SK-N-SH (cell line): ENCODE data around the gene HIGD1C. TPM values are rescaled to one million over a fixed set of nuclear protein-coding genes. Genes with fewer than 3 reads are reported as not detected.

Source experiments
- CTCF ChIA-PET: fragments of 300-600, 350-600 bp; formaldehyde crosslinking; extraction: SDS; loops from one replicate; lab custom pipeline; 2021; lab: Yijun Ruan, JAX
- POLR2A ChIA-PET: fragments of 350-600 bp; sonication (Branson Sonifier 250); formaldehyde crosslinking; extraction: SDS; loops from one replicate; lab custom pipeline; 2020; ENCODE audit warnings: antibody characterized with exemption, inconsistent platforms; lab: Yijun Ruan, JAX
- DNase-seq: peaks from one replicate; pipeline ENCODE4 v3.0.0; 2012
- H2AFZ ChIP-seq: fragments of 200-600 bp; sonication (generic); 2 replicates; pipeline ENCODE4 v1.8.1; 2016; ENCODE audit warnings: antibody characterized with exemption, mild to moderate bottlenecking, low read depth
- H3F3A ChIP-seq: fragments of 200-600 bp; sonication (generic); replicated peaks from 2 replicates; pipeline ENCODE3; 2016; ENCODE audit warnings: antibody characterized with exemption, mild to moderate bottlenecking; ENCODE audit not compliant: insufficient read depth
- H3K27ac ChIP-seq, 2 experiments: fragments of 200-500 bp in 1 of 2; fragments of 200-600 bp in 1 of 2; sonication (Bioruptor generic) in 1 of 2; sonication (generic), shearing (Covaris generic) in 1 of 2; 2 replicates each; pipeline versions ENCODE4 v1.5.1 to v1.6.1; 2014 to 2016; ENCODE audit warnings: low read depth in 2 of 2, inconsistent platforms in 1 of 2, low read length in 1 of 2, mild to moderate bottlenecking in 1 of 2, mixed read lengths in 1 of 2
- H3K27me3 ChIP-seq: fragments of 200-600 bp; sonication (generic), shearing (Covaris generic); 2 replicates; pipeline ENCODE4 v1.6.1; 2016; ENCODE audit warnings: mixed run types; ENCODE audit not compliant: insufficient read depth
- H3K36me3 ChIP-seq, 2 experiments: fragments of 200-500 bp in 1 of 2; fragments of 200-600 bp in 1 of 2; sonication (Bioruptor generic) in 1 of 2; sonication (generic) in 1 of 2; replicated peaks in 1 of 2; 2 replicates each; pipeline versions ENCODE3 to v1.5.1; 2014 to 2016; ENCODE audit warnings: low read length in 1 of 2, mild to moderate bottlenecking in 1 of 2; ENCODE audit not compliant: insufficient read depth in 2 of 2, control insufficient read depth in 1 of 2
- H3K4me1 ChIP-seq, 2 experiments: fragments of 200-500 bp in 1 of 2; fragments of 200-600 bp in 1 of 2; sonication (Bioruptor generic) in 1 of 2; sonication (generic), shearing (Covaris generic) in 1 of 2; 2 replicates each; pipeline versions ENCODE4 v1.5.1 to v1.6.1; 2014 to 2016; ENCODE audit warnings: low read depth in 1 of 2, low read length in 1 of 2, mixed run types in 1 of 2; ENCODE audit not compliant: insufficient read depth in 2 of 2, control insufficient read depth in 1 of 2
- H3K4me2 ChIP-seq: fragments of 200-600 bp; sonication (generic), shearing (Covaris generic); 2 replicates; pipeline ENCODE4 v1.6.1; 2017; ENCODE audit warnings: mixed run types
- H3K4me3 ChIP-seq, 2 experiments: fragments of 200-500 bp in 1 of 2; fragments of 200-600 bp in 1 of 2; sonication (Bioruptor generic) in 1 of 2; sonication (generic), shearing (Covaris generic) in 1 of 2; 2 replicates each; pipeline versions ENCODE4 v1.5.1 to v1.8.1; 2014 to 2016; ENCODE audit warnings: low read depth in 2 of 2, inconsistent platforms in 1 of 2, low read length in 1 of 2, mild to moderate bottlenecking in 1 of 2, mixed read lengths in 1 of 2, moderate library complexity in 1 of 2
- H3K79me2 ChIP-seq: fragments of 200-600 bp; sonication (generic); 2 replicates; pipeline ENCODE4 v1.8.1; 2017; ENCODE audit warnings: mild to moderate bottlenecking; ENCODE audit not compliant: insufficient read depth
- H3K9ac ChIP-seq: fragments of 200-600 bp; sonication (generic); 2 replicates; pipeline ENCODE4 v1.6.1; 2017; ENCODE audit warnings: mixed run types
- H3K9me2 ChIP-seq: fragments of 200-600 bp; sonication (generic); 2 replicates; pipeline ENCODE4 v1.6.1; 2017; ENCODE audit warnings: mixed run types
- H3K9me3 ChIP-seq: fragments of 200-600 bp; sonication (generic); 2 replicates; pipeline ENCODE4 v1.6.1; 2017; ENCODE audit warnings: mixed run types, mild to moderate bottlenecking, moderate library complexity
- H4K20me1 ChIP-seq: fragments of 200-600 bp; sonication (generic); 2 replicates; pipeline ENCODE4 v1.6.1; 2017; ENCODE audit warnings: mild to moderate bottlenecking, mixed run types; ENCODE audit not compliant: insufficient read depth
- CHD2 ChIP-seq: fragments of 150-350 bp; IDR thresholded peaks from 2 replicates; pipeline ENCODE4 v1.6.1; 2018; ENCODE audit warnings: low read length; ENCODE audit not compliant: partially characterized antibody
- ELF1 ChIP-seq: IDR thresholded peaks from 2 replicates; pipeline ENCODE4 v1.4.0; 2012
- EP300 ChIP-seq, 2 experiments: IDR thresholded peaks; 2 replicates each; pipeline versions ENCODE4 v1.4.0 to v1.6.1; 2012; ENCODE audit warnings: borderline replicate concordance in 1 of 2, low read depth in 1 of 2, low read length in 1 of 2
- EZH2phosphoT487 ChIP-seq: fragments of 200-600 bp; sonication (generic); IDR thresholded peaks from 2 replicates; pipeline ENCODE4 v1.6.1; 2017; ENCODE audit warnings: low read depth, mixed run types, mild to moderate bottlenecking, antibody characterized with exemption, moderate library complexity, borderline replicate concordance
- FOSL2 ChIP-seq: IDR thresholded peaks from 2 replicates; pipeline ENCODE4 v1.4.0; 2012; ENCODE audit warnings: low read depth, mild to moderate bottlenecking, moderate library complexity, borderline replicate concordance
- FOXJ3 ChIP-seq: sonication (generic); formaldehyde crosslinking; IDR thresholded peaks from 2 replicates; pipeline ENCODE4 v1.5.1; 2020; ENCODE audit warnings: mild to moderate bottlenecking, missing genetic modification reagents
- FOXM1 ChIP-seq: IDR thresholded peaks from 2 replicates; pipeline ENCODE4 v1.4.0; 2012; ENCODE audit warnings: low read depth, mild to moderate bottlenecking
- GABPA ChIP-seq: IDR thresholded peaks from 2 replicates; pipeline ENCODE4 v1.4.0; 2012; ENCODE audit warnings: low read depth, mild to moderate bottlenecking
- GATA2 ChIP-seq: sonication (generic); formaldehyde crosslinking; IDR thresholded peaks from 2 replicates; pipeline ENCODE4 v1.5.0; 2020; ENCODE audit warnings: mild to moderate bottlenecking, missing genetic modification reagents
- IRF3 ChIP-seq: fragments of 150-350 bp; IDR thresholded peaks from 2 replicates; pipeline ENCODE4 v1.6.1; 2016; ENCODE audit warnings: mild to moderate bottlenecking, low read depth, low read length
- JUND ChIP-seq: IDR thresholded peaks from 2 replicates; pipeline ENCODE4 v1.4.0; 2012
- NFIC ChIP-seq: IDR thresholded peaks from 2 replicates; pipeline ENCODE4 v1.4.0; 2012; ENCODE audit warnings: borderline replicate concordance
- RAD21 ChIP-seq: IDR thresholded peaks from 2 replicates; pipeline ENCODE4 v1.6.1; 2012; ENCODE audit warnings: mild to moderate bottlenecking, low read length
- REST ChIP-seq: IDR thresholded peaks from 2 replicates; pipeline ENCODE4 v1.6.1; 2012; ENCODE audit warnings: mild to moderate bottlenecking, low read depth, low read length, moderate library complexity
- RFX5 ChIP-seq: IDR thresholded peaks from 2 replicates; pipeline ENCODE4 v1.6.1; 2012; ENCODE audit warnings: mild to moderate bottlenecking, improper control_type of control experiment, low read length
- RXRA ChIP-seq: IDR thresholded peaks from 2 replicates; pipeline ENCODE4 v1.4.0; 2012; ENCODE audit warnings: low read depth, mild to moderate bottlenecking, borderline replicate concordance
- SIN3A ChIP-seq: IDR thresholded peaks from 2 replicates; pipeline ENCODE4 v1.6.1; 2012; ENCODE audit warnings: low read depth, mild to moderate bottlenecking, low read length, moderate library complexity, borderline replicate concordance
- SMC3 ChIP-seq: IDR thresholded peaks from 2 replicates; pipeline ENCODE4 v1.6.1; 2012; ENCODE audit warnings: low read depth, low read length, improper control_type of control experiment
- TCF12 ChIP-seq: IDR thresholded peaks from 2 replicates; pipeline ENCODE4 v1.4.0; 2012
- TEAD4 ChIP-seq: IDR thresholded peaks from 2 replicates; pipeline ENCODE4 v1.4.0; 2012; ENCODE audit warnings: mild to moderate bottlenecking, borderline replicate concordance; ENCODE audit not compliant: insufficient read depth
- USF2 ChIP-seq: fragments of 150-350 bp; IDR thresholded peaks from 2 replicates; pipeline ENCODE4 v1.6.1; 2017; ENCODE audit warnings: antibody characterized with exemption, low read length, low read depth, borderline replicate concordance
- YY1 ChIP-seq: IDR thresholded peaks from 2 replicates; pipeline ENCODE4 v1.4.0; 2012; ENCODE audit warnings: low read depth, mild to moderate bottlenecking
- WGBS: methylation state at CpG from one replicate; pipeline ENCODE4 v1.1.6; 2017; ENCODE audit warnings: low lambda C conversion rate; 5-methylcytosine and 5-hydroxymethylcytosine counted together
- polyA plus RNA-seq, 3 experiments: library from polyadenylated mRNA; depleted of rRNA; stranded (reverse); fragments of >200 nt; gene quantifications; 2 replicates each; pipeline ENCODE4 v1.2.3, GENCODE V29; 2012

Gene HIGD1C
- polyA plus RNA-seq, 1 of the 3 experiments (the other 2 are of a cell fraction): not detected

GRCh38 chr12:50947933-50948626, 4.3 kb upstream of the HIGD1C start:
- CTCF ChIA-PET: no interaction called here
- H2AFZ ChIP-seq: no peak overlapping the region
- no peak for DNase-seq
- 90% methylated on average over 3 of the region's 3 CpGs for WGBS
- H3K4me2 ChIP-seq: no peak overlapping the region
- no peaks in the 10 kb centered on the region for H3K79me2 ChIP-seq
- H3F3A ChIP-seq: no peaks in the 10 kb centered on the region
- H3K4me3 ChIP-seq: no peak overlapping the region
- TF ChIP-seq NFIC: no peak
- TF ChIP-seq RFX5: no peak
- no peak for TF ChIP-seq SMC3
- no peak for TF ChIP-seq TCF12
- no peak for TF ChIP-seq ELF1
- TF ChIP-seq GABPA: no peak
- TF ChIP-seq SIN3A: no peak
- TF ChIP-seq JUND: no peak
- TF ChIP-seq FOXM1: no peak
- TF ChIP-seq REST: no peak
- no peak for TF ChIP-seq RAD21
- no peak for TF ChIP-seq YY1
- no peak for TF ChIP-seq FOSL2
- no peak for TF ChIP-seq EP300 (IDR thresholded peaks at IDR 0.05; ENCODE audit: borderline replicate concordance in 1 of 2, low read depth in 1 of 2, low read length in 1 of 2)
- TF ChIP-seq FOXJ3 (CRISPR knock-in tag): no peak
- no peaks in the 10 kb centered on the region for H3K36me3 ChIP-seq
- POLR2A ChIA-PET: no interaction called here
- H3K9me2 ChIP-seq: no peaks in the 10 kb centered on the region
- no peaks in the 10 kb centered on the region for H3K9me3 ChIP-seq
- H3K9ac ChIP-seq: no peak overlapping the region
- no peaks in the 10 kb centered on the region for H3K27me3 ChIP-seq
- H4K20me1 ChIP-seq: no peaks in the 10 kb centered on the region
- H3K4me1 ChIP-seq: peaks cover 0 to 5% of the 10 kb centered on the region in 2 experiments; a peak in 1 of 4 replicates
- H3K27ac ChIP-seq: no peak overlapping the region

GRCh38 chr12:50948798-50949197, 3.5 kb upstream of the HIGD1C start:
- CTCF ChIA-PET: no interaction called here
- 82% methylated on average over 4 of the region's 4 CpGs for WGBS
- POLR2A ChIA-PET: interaction anchor here (0.7 kb wide), 1 partner anchor 12 kb away, joined by 4 read pairs; no protein-coding TSS in a partner anchor
- Histone ChIP-seq H3K4me2 (no peak overlapping the region), H3K9ac (no peak overlapping the region), H3K36me3 (no peaks in the 10 kb centered on the region), H4K20me1 (no peaks in the 10 kb centered on the region), H3K4me1 (peaks cover 0 to 5% of the 10 kb centered on the region in 2 experiments; a peak in 1 of 4 replicates), H3K4me3 (no peak overlapping the region), H3K27ac (no peak overlapping the region), H3K27me3 (no peaks in the 10 kb centered on the region), H3K9me2 (no peaks in the 10 kb centered on the region), H2AFZ (no peak overlapping the region), H3K79me2 (no peaks in the 10 kb centered on the region), H3F3A (no peaks in the 10 kb centered on the region), H3K9me3 (no peaks in the 10 kb centered on the region)
- no peak for DNase-seq
- TF ChIP-seq FOXJ3 (CRISPR knock-in tag) (no peak), GATA2 (CRISPR knock-in tag) (no peak), RFX5 (no peak), RXRA (no peak), IRF3 (no peak), TEAD4 (no peak), GABPA (no peak), USF2 (no peak), TCF12 (no peak), FOXM1 (no peak), CHD2 (no peak), YY1 (no peak), EZH2phosphoT487 (no peak), FOSL2 (no peak)
